HEK293 (cell line): Measurements from ENCODE around the gene M1AP.

Source experiments
- CTCF ChIP-seq: fragments of 450-650 bp; formaldehyde crosslinking; IDR thresholded peaks from 2 replicates; pipeline ENCODE4 v1.5.1; 2016; ENCODE audit warnings: missing biosample characterization, missing genetic modification characterization
- GFI1B ChIP-seq: fragments of 450-650 bp; formaldehyde crosslinking; IDR thresholded peaks from 2 replicates; pipeline ENCODE4 v1.5.1; 2016; ENCODE audit warnings: missing biosample characterization, missing genetic modification characterization
- KLF10 ChIP-seq: fragments of 450-650 bp; IDR thresholded peaks from 2 replicates; pipeline ENCODE4 v1.5.1; 2018; ENCODE audit warnings: missing biosample characterization, mild to moderate bottlenecking, missing genetic modification characterization
- PATZ1 ChIP-seq: fragments of 450-650 bp; formaldehyde crosslinking; IDR thresholded peaks from 2 replicates; pipeline ENCODE4 v1.5.1; 2016; ENCODE audit warnings: missing biosample characterization, missing genetic modification characterization
- SP7 ChIP-seq: fragments of 450-650 bp; formaldehyde crosslinking; IDR thresholded peaks from 2 replicates; pipeline ENCODE4 v1.5.1; 2016; ENCODE audit warnings: missing biosample characterization, missing genetic modification characterization
- ZNF157 ChIP-seq: fragments of 450-650 bp; formaldehyde crosslinking; IDR thresholded peaks from 2 replicates; pipeline ENCODE4 v1.5.1; 2016; ENCODE audit warnings: missing biosample characterization, missing genetic modification characterization
- ZNF2 ChIP-seq: fragments of 450-650 bp; formaldehyde crosslinking; IDR thresholded peaks from 2 replicates; pipeline ENCODE4 v1.5.1; 2016; ENCODE audit warnings: missing biosample characterization, missing genetic modification characterization
- ZNF266 ChIP-seq: fragments of 450-650 bp; formaldehyde crosslinking; IDR thresholded peaks from 2 replicates; pipeline ENCODE4 v1.5.1; 2016; ENCODE audit warnings: missing biosample characterization, missing genetic modification characterization, low read depth
- ZNF529 ChIP-seq: fragments of 450-650 bp; formaldehyde crosslinking; IDR thresholded peaks from 2 replicates; pipeline ENCODE4 v1.5.1; 2017; ENCODE audit warnings: missing genetic modification characterization, missing biosample characterization; ENCODE audit not compliant: insufficient replicate concordance

GRCh38 chr2:74646201-74646600 lies 1.9 kb downstream of the M1AP start:
- TF ChIP-seq CTCF (tag by site-specific recombination), result no peak
- TF ChIP-seq PATZ1, result no peak
- no peak for TF ChIP-seq SP7 (tag by site-specific recombination)
- no peak for TF ChIP-seq ZNF266 (tag by site-specific recombination)
- no peak for TF ChIP-seq ZNF157 (tag by site-specific recombination)
- TF ChIP-seq GFI1B (tag by site-specific recombination), result no peak
- TF ChIP-seq KLF10, result no peak
- TF ChIP-seq ZNF529 (tag by site-specific recombination), result no peak
- no peak for TF ChIP-seq ZNF2 (tag by site-specific recombination)
